UCSD-AML1 (cell line): Measurements from ENCODE around the gene PLA2G4A.

Experiments
- DNase-seq: peaks from one replicate; lab custom pipeline; 2025; ENCODE audit not compliant: unreplicated experiment; lab: John Stamatoyannopoulos, UW

PLA2G4A gene

GRCh38 chr1:187013582-187014200 is 184.9 kb downstream of the PLA2G4A start:
- DNase-seq = no peak

GRCh38 chr1:187018291-187018690 is 189.5 kb downstream of the PLA2G4A start:
- DNase-seq = no peak

DNA sequence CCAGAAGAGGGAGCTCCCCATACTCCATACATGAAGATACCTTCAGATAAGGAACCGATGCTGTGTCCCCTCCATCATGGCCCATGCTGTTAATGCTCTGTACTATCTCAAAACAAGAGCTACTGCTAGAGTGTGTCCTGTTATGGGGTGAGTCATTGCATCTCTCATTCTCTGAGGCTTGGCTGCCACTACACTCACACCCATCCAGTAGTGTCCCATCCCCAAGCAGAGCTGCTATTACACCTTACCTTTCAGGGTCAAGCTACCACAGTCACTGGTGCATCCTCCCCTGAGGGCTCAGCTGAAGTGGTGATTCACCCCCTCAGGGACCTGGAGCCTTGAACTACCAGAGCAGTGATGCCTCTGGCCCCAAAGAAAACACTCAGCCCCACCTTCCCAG is 198.5 kb downstream of the PLA2G4A start:
- DNase-seq = no peak

- no peak for DNase-seq
These were observed 203.7 kb downstream of the PLA2G4A start for GRCh38 chr1:187032316-187032981.

GRCh38 chr1:187032982-187033692 is 204.4 kb downstream of the PLA2G4A start:
- no peak for DNase-seq

GRCh38 chr1:187033693-187034390 is 205.1 kb downstream of the PLA2G4A start:
- DNase-seq = no peak

DNA sequence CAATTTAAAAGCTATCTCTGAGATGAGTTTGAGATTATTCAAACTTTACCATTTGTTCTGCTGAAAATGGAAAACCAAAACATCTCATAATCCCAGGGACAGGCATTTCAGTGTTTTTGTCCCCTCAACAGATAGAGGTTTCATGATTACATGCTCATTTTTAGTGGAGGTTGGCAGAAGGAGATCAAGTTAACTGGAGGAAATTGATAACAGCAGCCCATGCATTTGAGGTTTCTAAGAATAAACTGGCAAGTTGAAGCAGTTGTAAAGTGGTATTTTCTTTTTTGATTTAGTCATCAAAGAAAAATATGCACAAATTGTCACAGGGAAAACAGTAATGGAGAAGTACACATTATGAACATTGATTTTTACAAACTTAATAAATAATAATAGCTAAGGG is 205.8 kb downstream of the PLA2G4A start:
- no peak for DNase-seq

DNA sequence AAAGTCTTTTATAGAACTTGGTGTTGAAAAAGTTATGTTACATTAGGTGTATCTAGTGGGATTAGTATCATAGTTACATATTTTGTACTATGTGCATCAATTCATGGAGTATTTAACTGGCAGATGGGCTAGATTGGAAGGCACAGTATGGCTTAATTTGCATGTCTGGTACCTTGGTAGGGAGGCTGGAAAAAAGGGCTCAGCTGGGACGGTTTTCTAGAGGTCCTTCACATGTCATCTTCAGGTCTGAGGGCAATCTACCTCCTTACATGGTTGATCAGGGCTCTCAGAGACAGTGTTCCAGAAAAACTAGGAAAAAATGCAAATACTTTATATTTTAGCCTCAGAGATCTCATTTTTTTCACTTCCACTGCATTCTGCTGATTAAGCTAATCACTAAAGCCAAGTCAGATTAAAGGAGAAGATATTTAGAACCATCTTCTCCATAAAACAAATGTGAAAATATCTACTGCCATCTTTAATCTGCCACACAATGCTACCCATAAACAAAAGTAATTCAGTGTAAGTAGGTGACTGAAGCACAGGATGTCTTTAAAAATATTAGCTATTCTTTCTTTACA is 209.3 kb downstream of the PLA2G4A start:
- no peak for DNase-seq
